Osteoblast (primary cell): ENCODE measurements around the gene FAF1. TPM values are rescaled to one million over a fixed set of nuclear protein-coding genes. Genes with fewer than 3 reads are reported as not detected.

ENCODE experiments used
- DNase-seq: peaks from one replicate; pipeline ENCODE4 v3.0.0; 2011; ENCODE audit warnings: low spot score, mixed read lengths; ENCODE audit not compliant: insufficient read length; ENCODE audit errors: missing footprints
- H2AFZ ChIP-seq: 2 replicates; pipeline ENCODE4 v1.6.0; 2011; ENCODE audit warnings: mild to moderate bottlenecking, low read length
- H3K27ac ChIP-seq: 2 replicates; pipeline ENCODE4 v1.5.1; 2011; ENCODE audit warnings: mild to moderate bottlenecking, low read depth, low read length, moderate library complexity
- H3K27me3 ChIP-seq: 2 replicates; pipeline ENCODE4 v1.6.0; 2012; ENCODE audit warnings: mild to moderate bottlenecking, control low read depth, inconsistent platforms, low read length, moderate library complexity; ENCODE audit not compliant: insufficient read depth
- H3K36me3 ChIP-seq: 2 replicates; pipeline ENCODE4 v1.5.1; 2011; ENCODE audit warnings: mild to moderate bottlenecking, low read length, control low read depth, moderate library complexity; ENCODE audit not compliant: insufficient read depth
- H3K4me1 ChIP-seq: 2 replicates; pipeline ENCODE4 v1.5.1; 2011; ENCODE audit warnings: mild to moderate bottlenecking, low read length, control low read depth, moderate library complexity; ENCODE audit not compliant: insufficient read depth
- H3K4me2 ChIP-seq: 2 replicates; pipeline ENCODE4 v1.6.0; 2011; ENCODE audit warnings: mild to moderate bottlenecking, low read length; ENCODE audit not compliant: insufficient read depth
- H3K4me3 ChIP-seq: fragments of 200-600 bp; sonication (generic); 3 replicates; pipeline ENCODE4 v1.5.1; 2012; ENCODE audit warnings: mild to moderate bottlenecking, low read length, inconsistent platforms; ENCODE audit not compliant: insufficient read depth
- H3K79me2 ChIP-seq: 2 replicates; pipeline ENCODE4 v1.6.0; 2012; ENCODE audit warnings: mild to moderate bottlenecking, low read length, control low read depth, inconsistent platforms; ENCODE audit not compliant: insufficient read depth
- H3K9me3 ChIP-seq: 2 replicates; pipeline ENCODE4 v1.5.1; 2011; ENCODE audit warnings: low read depth, low read length, control low read depth
- H4K20me1 ChIP-seq: 2 replicates; pipeline ENCODE4 v1.6.0; 2012; ENCODE audit warnings: mild to moderate bottlenecking, low read length, control low read depth; ENCODE audit not compliant: insufficient read depth
- CTCF ChIP-seq: IDR thresholded peaks from 2 replicates; pipeline ENCODE4 v1.5.1; 2011; ENCODE audit warnings: mild to moderate bottlenecking, low read depth, low read length, moderate library complexity; ENCODE audit errors: extremely low read depth
- total RNA-seq: library from RNA; depleted of rRNA; stranded (reverse); fragments of >200 nt; gene quantifications from 2 replicates; pipeline ENCODE4 v1.2.3, GENCODE V29; 2012

FAF1 gene
- total RNA-seq, 1 donor, result 40.5 TPM

- Histone ChIP-seq H3K27me3 (no peaks in the 10 kb centered on the region), H3K4me1 (peaks cover 18% of the 10 kb centered on the region), H3K79me2 (no peaks in the 10 kb centered on the region), H3K4me2 (no peak overlapping the region), H3K4me3 (no peak overlapping the region), H4K20me1 (no peaks in the 10 kb centered on the region), H3K36me3 (no peaks in the 10 kb centered on the region), H3K27ac (no peak overlapping the region), H3K9me3 (no peaks in the 10 kb centered on the region), H2AFZ (no peak overlapping the region)
- DNase-seq, result no peak
- no peak for TF ChIP-seq CTCF
These were observed 360.5 kb downstream of the FAF1 start for GRCh38 chr1:50599546-50599945.

GRCh38 chr1:50595874-50596273, 364.2 kb downstream of the FAF1 start:
- no peaks in the 10 kb centered on the region for H4K20me1 ChIP-seq
- no peaks in the 10 kb centered on the region for H3K9me3 ChIP-seq
- no peak overlapping the region for H3K27ac ChIP-seq
- H3K79me2 ChIP-seq, result no peaks in the 10 kb centered on the region
- H3K4me1 ChIP-seq, result no peaks in the 10 kb centered on the region
- H2AFZ ChIP-seq, result no peak overlapping the region
- H3K4me2 ChIP-seq, result no peak overlapping the region
- no peak for DNase-seq
- no peaks in the 10 kb centered on the region for H3K36me3 ChIP-seq
- no peak for TF ChIP-seq CTCF
- H3K4me3 ChIP-seq, result no peak overlapping the region
- no peaks in the 10 kb centered on the region for H3K27me3 ChIP-seq

- Histone ChIP-seq H3K27me3 (no peaks in the 10 kb centered on the region), H3K9me3 (no peaks in the 10 kb centered on the region), H3K4me1 (no peaks in the 10 kb centered on the region), H3K4me2 (no peak overlapping the region), H4K20me1 (no peaks in the 10 kb centered on the region), H3K27ac (no peak overlapping the region), H3K79me2 (no peaks in the 10 kb centered on the region), H2AFZ (no peak overlapping the region), H3K36me3 (peaks cover 2% of the 10 kb centered on the region), H3K4me3 (no peak overlapping the region)
- no peak for DNase-seq
- no peak for TF ChIP-seq CTCF
These were observed 366.6 kb downstream of the FAF1 start for GRCh38 chr1:50593515-50593914.

DNA sequence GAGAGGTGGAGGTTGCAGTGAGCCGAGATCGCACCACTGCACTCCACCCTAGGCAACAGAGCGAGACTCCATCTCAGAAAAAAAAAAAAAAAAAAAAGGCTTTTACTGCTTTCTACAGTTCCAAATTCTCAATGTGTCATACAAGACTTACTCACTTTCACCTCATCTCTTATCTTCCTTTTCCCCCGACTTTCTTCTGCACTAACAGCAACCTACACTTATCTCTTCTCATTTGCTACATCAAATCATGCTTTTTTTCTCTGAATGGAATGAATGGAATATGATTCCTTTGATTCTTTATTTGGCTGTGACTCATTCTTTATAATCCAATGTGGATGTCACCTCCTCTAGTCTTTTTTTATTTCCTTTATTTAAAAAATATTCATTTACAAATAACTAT, 368.5 kb downstream of the FAF1 start:
- no peak overlapping the region for H2AFZ ChIP-seq
- peaks cover 4% of the 10 kb centered on the region for H3K36me3 ChIP-seq
- no peaks in the 10 kb centered on the region for H3K27me3 ChIP-seq
- H3K79me2 ChIP-seq, result no peaks in the 10 kb centered on the region
- H3K27ac ChIP-seq, result no peak overlapping the region
- no peaks in the 10 kb centered on the region for H4K20me1 ChIP-seq
- no peak for DNase-seq
- H3K4me1 ChIP-seq, result no peaks in the 10 kb centered on the region
- TF ChIP-seq CTCF, result no peak
- no peaks in the 10 kb centered on the region for H3K9me3 ChIP-seq
- H3K4me3 ChIP-seq, result no peak overlapping the region
- H3K4me2 ChIP-seq, result no peak overlapping the region
